Common myeloid progenitor, CD34-positive (primary cell): ENCODE data around the gene ALDOA.

Experiments used
- CTCF ChIA-PET: fragments of 350-600 bp; sonication (Branson Sonifier 250); formaldehyde crosslinking; loops from one replicate; lab custom pipeline; 2021; ENCODE audit warnings: antibody characterized with exemption; lab: Charles Lee
- POLR2A ChIA-PET: fragments of 350-600 bp; sonication (Branson Sonifier 250); formaldehyde crosslinking; loops from one replicate; lab custom pipeline; 2021; ENCODE audit warnings: antibody characterized with exemption; lab: Charles Lee
- DNase-seq, 3 donors: peaks; one replicate each; pipeline versions ENCODE4 v3.0.0 to v3.0.0-alpha.2; 2013
- H3K27ac ChIP-seq, 2 experiments: 1 replicate in 1 of 2; 2 replicates in 1 of 2; pipeline ENCODE4 v1.7.0; 2013; ENCODE audit warnings: inconsistent platforms in 2 of 2, low read length in 2 of 2, mild to moderate bottlenecking in 2 of 2, low read depth in 1 of 2, moderate library complexity in 1 of 2; ENCODE audit not compliant: severe bottlenecking in 2 of 2, insufficient read depth in 1 of 2, poor library complexity in 1 of 2
- H3K27me3 ChIP-seq, 5 experiments: replicated peaks in 2 of 5; 1 replicate in 3 of 5; 2 replicates in 2 of 5; pipeline versions ENCODE4 v1.6.1 to v1.7.0; 2013; ENCODE audit warnings: low read length in 4 of 5, mild to moderate bottlenecking in 2 of 5, moderate library complexity in 2 of 5, inconsistent platforms in 1 of 5; ENCODE audit not compliant: insufficient read depth in 5 of 5, control insufficient read depth in 4 of 5
- H3K36me3 ChIP-seq, 4 experiments: 1 replicate in 2 of 4; 2 replicates in 2 of 4; pipeline versions ENCODE4 v1.6.1 to v1.7.0; 2013; ENCODE audit warnings: low read length in 3 of 4, control low read depth in 1 of 4, mild to moderate bottlenecking in 1 of 4; ENCODE audit not compliant: control insufficient read depth in 4 of 4, insufficient read depth in 4 of 4
- H3K4me1 ChIP-seq, 4 experiments: 1 replicate in 3 of 4; 2 replicates in 1 of 4; pipeline versions ENCODE4 v1.6.1 to v1.7.1; 2013; ENCODE audit warnings: low read length in 3 of 4, mild to moderate bottlenecking in 3 of 4, control low read depth in 1 of 4, inconsistent platforms in 1 of 4, moderate library complexity in 1 of 4; ENCODE audit not compliant: control insufficient read depth in 4 of 4, insufficient read depth in 4 of 4; ENCODE audit errors: control extremely low read depth in 1 of 4
- H3K4me3 ChIP-seq, 7 experiments: 1 replicate in 4 of 7; 2 replicates in 3 of 7; pipeline versions ENCODE4 v1.5.1 to v1.7.0; 2013; ENCODE audit warnings: mild to moderate bottlenecking in 7 of 7, low read length in 6 of 7, moderate library complexity in 6 of 7, inconsistent platforms in 2 of 7, low read depth in 2 of 7, control low read depth in 1 of 7; ENCODE audit not compliant: insufficient read depth in 4 of 7, control insufficient read depth in 1 of 7; ENCODE audit errors: extremely low read depth in 1 of 7
- H3K9me3 ChIP-seq, 5 experiments: 1 replicate in 4 of 5; 2 replicates in 1 of 5; pipeline versions ENCODE4 v1.6.1 to v1.7.1; 2013; ENCODE audit warnings: low read length in 4 of 5, mild to moderate bottlenecking in 2 of 5, inconsistent platforms in 1 of 5, low read depth in 1 of 5, moderate library complexity in 1 of 5; ENCODE audit not compliant: control insufficient read depth in 4 of 5, insufficient read depth in 2 of 5; ENCODE audit errors: control extremely low read depth in 1 of 5
- WGBS: methylation state at CpG from one replicate; pipeline ENCODE4 v1.1.5; 2013; ENCODE audit not compliant: insufficient coverage; 5-methylcytosine and 5-hydroxymethylcytosine counted together

Gene ALDOA

GRCh38 chr16:30076276-30076791 lies 10.8 kb downstream of the ALDOA start:
- Histone ChIP-seq H3K27me3 (no peaks in the 10 kb centered on the region), H3K4me3 (peak overlapping the region; percentile 80 to 96 (median 91)), H3K36me3 (peaks cover 10 to 51% (median 38%) of the 10 kb centered on the region in 4 experiments), H3K4me1 (peaks cover 6 to 33% (median 19%) of the 10 kb centered on the region in 4 experiments), H3K27ac (peak overlapping the region; percentile 79 to 91), H3K9me3 (no peaks in the 10 kb centered on the region)
- CTCF ChIA-PET = interaction anchor here (1.2 to 19.2 kb wide), 4 partner anchors 8 to 15 kb away, joined by 4 to 235 read pairs (median 6); partner anchors contain the start of genes ALDOA, TBX6 and YPEL3
- under 1% methylated on average over 32 of the region's 33 CpGs for WGBS
- POLR2A ChIA-PET = interaction anchor here (1.9 kb wide), 2 partner anchors 10 to 16 kb away, joined by 8 to 11 read pairs; partner anchors contain the start of genes ALDOA and TBX6
- peak in 1 of 3 donors; percentile 52 for DNase-seq

GRCh38 chr16:30077656-30078055 lies 12.1 kb downstream of the ALDOA start:
- peak overlapping the region; percentile 9 to 91 for H3K27ac ChIP-seq
- peak overlapping the region in 2 of 7 experiments; percentile 5 to 94 for H3K4me3 ChIP-seq
- POLR2A ChIA-PET = interaction anchor here (1.0 to 1.9 kb wide), 2 partner anchors 9 to 12 kb away, joined by 4 to 8 read pairs; partner anchors contain the start of gene ALDOA

DNA sequence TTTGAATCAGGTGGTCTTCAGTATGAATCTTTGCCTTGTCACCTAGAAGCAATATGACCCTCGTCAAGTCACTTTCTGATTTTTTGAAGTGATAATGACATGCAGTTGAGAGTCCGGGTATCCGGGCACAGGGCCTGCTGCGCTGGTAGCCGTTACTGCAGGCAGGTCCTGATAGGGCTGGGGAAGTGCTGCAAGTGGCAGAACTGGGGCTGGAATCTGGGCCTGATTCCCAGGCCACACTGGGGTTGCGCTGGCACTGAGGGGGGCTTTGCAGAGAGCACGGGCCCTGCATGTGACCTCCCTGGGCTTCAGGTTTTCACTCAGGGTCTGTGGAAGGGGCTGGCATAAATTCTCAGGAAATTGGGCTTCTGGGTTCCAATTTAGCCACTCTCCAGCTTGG lies 13.2 kb downstream of the ALDOA start:
- CTCF ChIA-PET = interaction anchor here (1.2 to 19.2 kb wide), 4 partner anchors 10 to 13 kb away, joined by 3 to 235 read pairs (median 6); partner anchors contain the start of genes ALDOA, TBX6 and YPEL3
- Histone ChIP-seq H3K9me3 (no peaks in the 10 kb centered on the region), H3K27ac (peak overlapping the region in 1 of 2 experiments; percentile 36), H3K4me3 (no peak overlapping the region), H3K4me1 (peaks cover 6 to 33% (median 19%) of the 10 kb centered on the region in 4 experiments), H3K27me3 (no peaks in the 10 kb centered on the region), H3K36me3 (peaks cover 7 to 59% (median 46%) of the 10 kb centered on the region in 4 experiments)
- POLR2A ChIA-PET = interaction anchor here (1.9 kb wide), 1 partner anchor 12 kb away, joined by 8 read pairs; no protein-coding TSS in a partner anchor
- DNase-seq = no peak
- 92% methylated on average over 7 of the region's 7 CpGs for WGBS

More at GRCh38 chr16:30077656-30078055, 12.1 kb downstream of the ALDOA start:
- Histone ChIP-seq H3K27me3 (no peaks in the 10 kb centered on the region), H3K36me3 (peaks cover 5 to 49% (median 38%) of the 10 kb centered on the region in 4 experiments), H3K4me1 (peaks cover 6 to 33% (median 19%) of the 10 kb centered on the region in 4 experiments), H3K9me3 (no peaks in the 10 kb centered on the region)
- CTCF ChIA-PET = interaction anchor here (1.5 to 19.2 kb wide), 3 partner anchors 9 to 14 kb away, joined by 5 to 235 read pairs (median 8); partner anchors contain the start of genes ALDOA, TBX6 and YPEL3
- WGBS = 95% methylated on average over 6 of the region's 6 CpGs
- DNase-seq = no peak

DNA sequence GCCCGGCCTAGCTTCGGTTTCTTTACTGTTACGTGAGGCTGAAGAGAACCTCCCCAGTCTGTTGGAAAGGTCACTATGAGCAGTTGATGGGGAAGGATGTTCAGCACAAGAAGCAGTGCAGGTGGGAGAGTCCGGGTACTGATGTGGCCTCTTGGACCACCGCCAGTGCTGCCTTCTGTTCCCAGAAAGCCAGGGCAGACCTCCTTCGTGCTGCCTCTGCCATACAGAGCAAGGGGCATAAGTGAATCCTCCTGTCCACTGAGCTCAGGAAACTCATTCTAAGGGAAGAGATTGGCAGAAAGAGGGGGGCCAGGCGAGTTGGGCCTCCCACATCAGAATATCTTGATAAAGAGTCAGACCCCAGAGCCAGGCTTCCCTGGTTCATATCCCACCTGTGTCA lies 13.9 kb downstream of the ALDOA start:
- Histone ChIP-seq H3K27me3 (no peaks in the 10 kb centered on the region), H3K9me3 (no peaks in the 10 kb centered on the region), H3K4me1 (peaks cover 6 to 33% (median 19%) of the 10 kb centered on the region in 4 experiments), H3K36me3 (peaks cover 11 to 67% (median 53%) of the 10 kb centered on the region in 4 experiments), H3K4me3 (no peak overlapping the region), H3K27ac (no peak overlapping the region)
- CTCF ChIA-PET = interaction anchor here (1.0 to 19.2 kb wide), 6 partner anchors 10 to 23 kb away, joined by 3 to 235 read pairs (median 3); partner anchors contain the start of genes ALDOA, TBX6 and YPEL3
- WGBS = 95% methylated on average over 7 of the region's 7 CpGs
- POLR2A ChIA-PET = interaction anchor here (0.5 to 1.9 kb wide), 2 partner anchors 12 to 396 kb away, joined by 3 to 8 read pairs; no protein-coding TSS in a partner anchor
- DNase-seq = no peak

GRCh38 chr16:30082545-30083090 lies 17.1 kb downstream of the ALDOA start:
- Histone ChIP-seq H3K4me1 (peaks cover 0 to 8% (median 3%) of the 10 kb centered on the region in 4 experiments), H3K27ac (no peak overlapping the region), H3K36me3 (peaks cover 15 to 73% (median 58%) of the 10 kb centered on the region in 4 experiments), H3K4me3 (no peak overlapping the region), H3K9me3 (no peaks in the 10 kb centered on the region), H3K27me3 (no peaks in the 10 kb centered on the region)
- peak in 2 of 3 donors; percentile 25 to 31 for DNase-seq
- WGBS = 98% methylated on average over 16 of the region's 20 CpGs
- POLR2A ChIA-PET = no interaction called here
- CTCF ChIA-PET = interaction anchor here (0.9 to 19.2 kb wide), 6 partner anchors 9 to 77 kb away, joined by 3 to 235 read pairs (median 4); partner anchors contain the start of genes ALDOA, TBX6 and YPEL3

GRCh38 chr16:30083216-30084055 lies 17.9 kb downstream of the ALDOA start:
- H3K4me1 ChIP-seq = no peaks in the 10 kb centered on the region
- DNase-seq = no peak
- no peak overlapping the region for H3K4me3 ChIP-seq
- H3K27ac ChIP-seq = no peak overlapping the region
- H3K9me3 ChIP-seq = no peaks in the 10 kb centered on the region
- ChIA-PET POLR2A (no interaction called here), CTCF (interaction anchor here (0.9 to 19.2 kb wide), 2 partner anchors 8 to 76 kb away, joined by 3 to 235 read pairs; partner anchors contain the start of genes TBX6 and YPEL3)
- WGBS = 97% methylated on average over 20 of the region's 24 CpGs
- H3K27me3 ChIP-seq = no peaks in the 10 kb centered on the region
- peaks cover 15 to 65% (median 50%) of the 10 kb centered on the region in 4 experiments for H3K36me3 ChIP-seq
